Smooth muscle cell of the coronary artery (primary cell): ENCODE results near the gene ZMYM4. TPM values are rescaled to one million over a fixed set of nuclear protein-coding genes. Genes with fewer than 3 reads are reported as not detected.

Source experiments
- total RNA-seq: library from RNA; depleted of rRNA; stranded (reverse); fragments of >200 nt; gene quantifications from 2 replicates; pipeline ENCODE4 v1.2.3, GENCODE V29; 2014; ENCODE audit warnings: low replicate concordance

Gene ZMYM4
- 19.0 and 28.0 TPM in 2 replicates for total RNA-seq

GRCh38 chr1:35268282-35269200, at the start of gene ZMYM4:
Gene ZMYM4 (plus strand): TSS chr1:35268709. CDS start chr1:35269047, 338 bp downstream.

Other genes starting within 250 kb of the ZMYM4 start
- 8.3 and 9.8 TPM in 2 replicates for gene ZMYM6, start 236.8 kb upstream of the ZMYM4 start, total RNA-seq
- gene ZMYM1, start 189.3 kb upstream of the ZMYM4 start, total RNA-seq: 13.0 TPM in 2 replicates
- 200 and 203 TPM in 2 replicates for gene SFPQ, start 75.6 kb upstream of the ZMYM4 start, total RNA-seq